Fibroblast of skin of scalp (primary cell): ENCODE data around the gene GINS1.
"Not testable (repeated sequence)": the region's sequence is repeated elsewhere in the genome, so short reads cannot be mapped to it uniquely, and the experiment has no call there.

Experiments
- DNase-seq: peaks from one replicate; pipeline ENCODE4 v3.0.0-alpha.2; 2013

The GINS1 gene

GRCh38 chr20:25454153-25454900, 46.9 kb downstream of the GINS1 start:
- DNase-seq, result no peak

GRCh38 chr20:25457886-25458680, 50.6 kb downstream of the GINS1 start:
- no peak for DNase-seq

- no peak for DNase-seq
Observed at GRCh38 chr20:25459111-25459830, 51.8 kb downstream of the GINS1 start.

- DNase-seq, result no peak
Observed at GRCh38 chr20:25459916-25460535, 52.6 kb downstream of the GINS1 start.

- DNase-seq, result no peak
Observed at GRCh38 chr20:25460566-25461280, 53.2 kb downstream of the GINS1 start.

GRCh38 chr20:25461281-25461650, 53.8 kb downstream of the GINS1 start:
- no peak for DNase-seq

GRCh38 chr20:25461786-25462545, 54.5 kb downstream of the GINS1 start:
- DNase-seq, result no peak

GRCh38 chr20:25464501-25465242, 57.2 kb downstream of the GINS1 start:
- peak; percentile 5 for DNase-seq

- DNase-seq, result no peak
Observed at GRCh38 chr20:25465243-25466135, 58.0 kb downstream of the GINS1 start.

- no peak for DNase-seq
Observed at GRCh38 chr20:25466846-25467245, 59.4 kb downstream of the GINS1 start.

GRCh38 chr20:25467441-25467840, 60.0 kb downstream of the GINS1 start:
- no peak for DNase-seq

- DNase-seq, result no peak
Observed at GRCh38 chr20:25468126-25469075, 60.9 kb downstream of the GINS1 start.

- no peak for DNase-seq
Observed at GRCh38 chr20:25469558-25469957, 62.1 kb downstream of the GINS1 start.

- peak; percentile 33 for DNase-seq
Observed at GRCh38 chr20:25470045-25470444, 62.6 kb downstream of the GINS1 start.

GRCh38 chr20:25471020-25471419, 63.5 kb downstream of the GINS1 start:
- DNase-seq, result no peak

GRCh38 chr20:25473297-25473696, 65.8 kb downstream of the GINS1 start:
- not testable (repeated sequence) for DNase-seq

GRCh38 chr20:25476106-25477013, 68.9 kb downstream of the GINS1 start:
- no peak for DNase-seq
